ENCODE measurements around the gene YDJC.
"Not testable (repeated sequence)": the region's sequence is repeated elsewhere in the genome, so short reads cannot be mapped to it uniquely, and the experiment has no call there.

The YDJC gene

DNA sequence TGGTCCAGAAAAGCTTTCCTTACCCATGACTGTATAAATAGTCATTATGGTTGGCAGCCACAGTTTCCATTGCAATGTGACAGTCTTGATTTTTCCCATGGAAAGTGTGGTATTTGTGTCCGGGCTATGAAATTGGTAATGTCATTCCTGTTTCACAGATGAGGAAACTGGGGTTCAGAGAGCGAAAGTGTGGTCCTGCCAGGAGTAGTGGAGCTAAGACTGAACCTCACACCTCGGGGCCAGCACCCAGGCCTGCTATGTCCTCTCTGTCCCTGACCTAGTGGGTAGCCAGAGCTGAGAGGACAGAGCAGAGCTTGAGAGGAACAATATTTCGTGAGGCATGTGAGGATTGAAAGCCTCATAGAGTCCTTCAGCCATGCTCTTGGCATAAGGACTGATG, 1.2 kb upstream of the YDJC start:
- DNase-seq: no peak

DNA sequence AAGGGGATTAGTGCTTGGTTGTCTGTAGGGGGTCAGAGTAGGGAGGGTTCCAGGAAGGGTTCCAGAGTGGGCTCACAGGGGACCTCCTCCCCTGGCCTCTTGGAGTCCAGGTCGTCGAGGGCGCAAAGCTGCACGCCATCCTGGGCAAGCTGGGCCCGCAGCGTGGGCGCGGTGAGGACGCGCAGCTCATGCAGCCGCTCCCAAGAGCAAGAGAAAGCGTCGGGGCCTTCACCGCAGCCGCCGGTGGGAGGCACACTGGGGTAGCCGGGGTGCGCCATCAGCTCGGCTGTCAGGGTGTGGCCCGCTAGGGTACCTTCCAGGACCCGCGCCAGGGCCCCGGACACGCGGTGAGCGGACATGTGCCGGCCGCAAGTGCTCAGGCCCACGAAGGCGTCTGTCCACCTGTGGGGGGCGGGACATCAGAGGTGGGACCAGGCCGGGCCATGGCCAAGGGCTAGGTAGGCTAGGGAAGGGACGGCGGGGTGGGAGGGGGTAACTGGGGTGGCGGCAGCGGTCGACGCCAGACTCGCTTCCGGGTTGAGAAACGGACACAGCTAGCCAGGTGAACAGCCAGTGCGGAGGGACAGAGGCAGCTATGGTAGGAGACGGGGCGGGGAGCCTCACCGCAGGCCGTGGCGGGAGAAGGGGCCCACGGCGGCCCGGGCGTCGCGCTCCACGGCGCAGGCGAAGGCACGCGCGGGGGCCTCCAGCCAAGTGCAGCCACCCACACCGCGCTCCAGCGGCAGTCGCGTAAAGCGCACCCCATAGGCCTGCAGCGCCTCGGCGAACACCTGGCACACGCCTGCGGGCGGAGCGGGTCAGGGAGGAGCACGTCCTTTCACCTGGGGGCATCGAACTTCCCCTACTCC, 1.2 kb downstream of the YDJC start:
- no peak for DNase-seq

GRCh38 chr22:21626735-21627469, 2.9 kb downstream of the YDJC start:
- no peak for DNase-seq

GRCh38 chr22:21626073-21626734, 3.6 kb downstream of the YDJC start:
- DNase-seq: no peak

DNA sequence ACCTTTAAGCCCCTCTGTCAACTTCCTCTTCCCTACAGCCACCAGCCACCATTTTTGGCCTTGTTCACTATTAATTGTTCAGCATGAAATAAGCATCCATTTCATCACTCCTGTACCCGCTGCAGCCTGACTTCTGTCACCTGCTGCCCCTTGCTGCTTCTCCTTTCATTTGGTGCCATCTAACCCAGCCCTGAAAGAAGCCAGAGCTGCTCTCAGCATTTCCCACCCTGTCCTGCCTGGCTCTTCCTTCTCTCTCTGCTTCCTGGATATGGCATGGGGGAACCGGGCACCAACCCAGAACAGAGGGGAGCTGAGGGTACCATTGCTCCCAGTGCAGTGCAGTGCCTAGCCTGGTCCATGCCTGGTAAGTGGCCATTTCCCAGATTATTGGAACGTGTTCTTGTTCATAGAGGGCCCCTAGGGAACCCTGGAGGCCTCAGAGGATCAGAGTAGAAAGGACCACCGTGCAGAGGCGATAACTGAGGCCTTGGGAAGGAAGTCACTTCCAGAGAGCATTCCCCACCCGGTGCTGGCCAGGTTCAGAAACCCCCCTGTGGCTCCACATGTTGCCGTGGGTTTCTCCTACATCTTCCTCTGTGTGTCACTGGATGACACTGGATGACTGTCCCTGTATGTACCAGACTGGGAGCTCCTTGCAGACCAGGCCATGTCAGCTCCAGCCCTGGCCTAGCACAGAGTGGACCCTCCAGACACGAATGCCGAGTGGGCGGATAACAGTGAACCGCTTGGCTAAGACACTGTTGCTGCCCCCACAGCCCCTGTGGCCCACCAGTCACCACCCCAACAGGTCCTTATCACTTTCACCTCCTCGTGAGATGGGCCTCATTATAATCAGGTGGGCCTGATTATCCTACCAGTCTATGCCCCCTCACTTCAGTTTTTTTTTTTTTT, 4.7 kb downstream of the YDJC start:
- peak; percentile 35 for DNase-seq

- peak; percentile 74 for DNase-seq
Measured at GRCh38 chr22:21624120-21624879, 5.5 kb downstream of the YDJC start.

- DNase-seq: no peak
Measured at GRCh38 chr22:21623648-21623970, 6.2 kb downstream of the YDJC start.

DNA sequence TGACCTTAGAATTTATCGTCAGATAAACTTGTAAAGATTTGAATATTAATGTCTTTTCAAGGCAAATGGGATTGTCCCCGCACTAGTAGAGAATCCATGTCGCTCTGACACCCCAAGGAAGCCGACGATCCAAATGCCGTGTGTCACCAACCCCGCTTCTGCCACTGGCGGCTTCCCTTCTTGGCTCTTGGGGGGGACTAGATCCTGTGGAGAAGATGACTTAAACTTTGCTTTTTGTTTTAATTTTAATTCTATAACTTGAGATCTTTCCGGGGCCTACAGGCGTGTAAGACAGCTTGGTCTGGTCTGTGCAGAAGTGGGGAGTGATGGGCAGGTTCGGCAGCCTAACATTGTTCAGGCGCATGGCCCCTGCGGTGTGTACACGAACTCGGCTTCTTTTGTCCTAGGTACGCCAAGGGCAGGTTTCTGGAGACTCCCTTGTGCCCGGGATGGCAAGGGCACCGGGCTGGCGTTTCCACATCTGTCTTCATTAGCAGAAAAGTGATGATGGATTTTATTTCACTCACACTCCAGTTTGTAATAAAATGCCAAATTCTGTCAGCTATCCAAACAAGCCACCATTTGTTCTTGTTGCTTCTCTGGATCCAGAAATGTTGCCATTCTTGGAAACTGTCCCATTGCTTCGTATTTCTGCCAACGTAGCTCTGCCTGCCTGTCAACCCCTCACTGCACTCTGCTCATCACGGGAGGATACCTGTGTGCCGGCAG, 6.7 kb downstream of the YDJC start:
- DNase-seq: no peak

DNA sequence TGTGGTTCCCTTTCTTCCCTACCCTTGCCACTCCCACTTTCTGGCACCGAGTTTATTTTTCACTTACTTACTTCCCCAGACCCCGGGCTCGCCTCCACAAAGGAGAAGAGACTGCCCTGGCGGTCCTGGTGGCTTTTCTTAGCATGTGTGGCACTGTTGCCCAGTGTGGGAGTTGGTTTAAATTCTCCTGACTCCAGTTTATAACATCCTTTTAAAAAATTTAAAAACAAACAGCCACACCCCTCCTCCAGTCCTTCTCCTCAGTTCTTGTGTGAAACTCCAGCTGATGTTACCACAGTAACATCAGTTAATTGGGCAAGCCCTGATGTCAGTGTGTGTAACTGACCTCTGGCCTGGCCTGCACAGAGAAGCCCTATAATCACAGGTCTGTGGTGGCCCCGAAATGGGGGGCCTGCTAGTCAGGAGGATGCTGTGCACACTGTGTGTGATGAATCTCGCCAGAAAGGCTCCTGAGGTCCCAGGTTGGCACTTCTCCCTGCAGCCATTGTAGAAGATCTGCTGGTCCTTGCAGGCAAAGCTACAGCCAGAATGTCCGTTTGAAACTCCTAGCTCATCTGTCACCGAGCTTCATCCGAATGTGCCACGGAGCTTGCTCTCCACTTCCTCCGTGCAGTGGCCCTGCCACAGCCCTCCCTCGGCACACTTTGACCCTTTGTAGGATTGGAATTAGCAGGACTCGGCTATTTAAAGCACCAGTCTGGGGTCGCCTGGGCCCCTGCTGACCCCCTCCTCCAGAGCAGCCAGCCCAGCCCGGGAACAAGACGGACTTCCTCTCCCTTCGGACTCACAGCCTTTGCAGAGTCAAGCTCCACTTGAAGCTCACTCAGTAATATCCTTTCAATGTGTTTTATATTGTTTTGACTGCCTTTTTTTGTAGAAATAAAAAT, 7.6 kb downstream of the YDJC start:
- DNase-seq: no peak

GRCh38 chr22:21621025-21621424, 8.8 kb downstream of the YDJC start:
- no peak for DNase-seq

DNA sequence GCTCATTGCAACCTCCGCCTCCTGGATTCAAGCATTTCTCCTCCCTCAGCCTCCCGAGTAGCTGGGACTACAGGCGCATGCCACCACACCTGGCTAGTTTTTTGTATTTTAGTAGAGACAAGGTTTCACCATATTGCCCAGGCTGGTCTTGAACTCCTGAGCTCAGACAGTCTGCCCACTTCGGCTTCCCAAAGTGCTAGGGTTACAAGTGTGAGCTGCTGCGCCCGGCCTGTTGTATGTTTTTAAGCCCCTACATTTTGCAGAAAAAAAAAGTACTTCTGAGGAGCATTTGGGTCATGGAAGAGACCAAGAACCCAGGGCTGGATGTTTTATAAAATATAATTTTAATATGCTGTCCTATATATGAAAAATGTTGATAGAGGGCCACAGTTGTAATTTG, 12.5 kb downstream of the YDJC start:
- not testable (repeated sequence) for DNase-seq

DNA sequence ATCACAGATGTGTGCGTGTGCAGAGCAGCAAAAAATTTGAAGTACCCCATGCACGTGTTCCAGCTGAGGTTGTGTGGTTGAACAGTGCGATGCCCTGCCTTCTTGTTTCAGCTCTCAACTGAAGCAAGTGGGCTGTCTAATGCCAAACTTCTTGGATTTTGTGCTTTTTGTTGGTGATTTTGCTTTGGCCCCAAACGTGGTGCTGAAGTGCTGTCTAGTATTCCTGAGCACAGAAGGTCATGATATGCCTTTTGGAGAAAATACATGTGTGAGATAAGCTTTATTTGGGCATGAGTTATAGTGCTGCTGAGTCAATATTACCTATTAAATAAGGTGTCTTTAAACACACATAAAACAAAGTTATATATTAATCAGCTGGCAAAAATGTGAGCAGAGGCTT, 14.1 kb downstream of the YDJC start:
- no peak for DNase-seq

DNA sequence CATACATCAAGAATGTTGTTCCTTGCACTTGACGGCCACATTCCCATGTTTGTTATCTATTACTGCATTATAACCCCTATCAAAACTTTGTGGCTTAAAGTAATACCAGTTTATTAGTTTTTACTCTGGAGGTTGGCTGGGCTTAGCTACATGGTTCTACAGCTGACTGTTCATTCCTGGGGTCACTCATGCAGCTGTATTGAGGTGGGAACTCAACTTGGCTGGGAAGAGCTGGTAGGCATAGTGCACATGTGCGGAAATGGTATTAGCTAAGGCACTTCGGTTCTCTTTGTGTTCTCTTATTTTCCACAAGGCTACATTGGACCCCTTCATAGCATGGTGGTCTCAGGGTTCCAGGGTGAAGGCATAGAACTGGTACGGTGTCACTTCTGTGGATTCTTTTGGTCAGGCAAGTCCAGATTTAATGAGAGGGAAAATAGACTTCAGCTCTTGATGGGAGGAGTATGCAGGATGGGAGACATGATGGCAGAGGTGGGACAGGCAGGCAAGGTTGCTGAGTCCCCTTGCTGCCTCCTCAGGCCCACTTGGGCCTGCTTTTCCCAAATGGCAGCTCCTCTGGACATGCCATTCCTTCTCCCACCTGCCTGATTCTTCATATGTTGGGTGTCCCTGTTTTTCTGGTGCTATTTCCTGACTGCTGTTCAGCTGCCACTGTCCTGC, 16.1 kb downstream of the YDJC start:
- DNase-seq: no peak

DNA sequence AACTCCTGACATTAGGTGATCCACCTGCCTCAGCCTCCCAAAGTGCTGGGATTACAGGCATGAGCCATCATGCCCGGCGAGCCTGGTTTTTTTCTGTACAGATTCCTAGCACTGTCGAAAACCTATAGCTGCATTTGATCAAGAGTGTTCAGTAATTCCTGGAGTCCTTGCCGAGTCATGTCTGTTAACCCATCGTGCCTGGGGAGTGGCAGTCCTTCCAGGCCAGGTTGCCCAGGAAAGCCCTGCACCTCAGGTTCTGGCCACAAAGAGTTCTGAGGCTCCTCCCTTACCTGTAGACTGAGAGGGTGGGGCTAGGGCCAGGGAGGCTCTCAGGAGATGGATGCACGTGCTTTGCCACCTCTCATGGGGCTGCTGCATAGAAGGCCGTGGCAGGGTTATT, 17.0 kb downstream of the YDJC start:
- no peak for DNase-seq

GRCh38 chr22:21611210-21611977, 18.4 kb downstream of the YDJC start:
- no peak for DNase-seq

- not testable (repeated sequence) for DNase-seq
Measured at GRCh38 chr22:21609556-21610157, 20.2 kb downstream of the YDJC start.

DNA sequence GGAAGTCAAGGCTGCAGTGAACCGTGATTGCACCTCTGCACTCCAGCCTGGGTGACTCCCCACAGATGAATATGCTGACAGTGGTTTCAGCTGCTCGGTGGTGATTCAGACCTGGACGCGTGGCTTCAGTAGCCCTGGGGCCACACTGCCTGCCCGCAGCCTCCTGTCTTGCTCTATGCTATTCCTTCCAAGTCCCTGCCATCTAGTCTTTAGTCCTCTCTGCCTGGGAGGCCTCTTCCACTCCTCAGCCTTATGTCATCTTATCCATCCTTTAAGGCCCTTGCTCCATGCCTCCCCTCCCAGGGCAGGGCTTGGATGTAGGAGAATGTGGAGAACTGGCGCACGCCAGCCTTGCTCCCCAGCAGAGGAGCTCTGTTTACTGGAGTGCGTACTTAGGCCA, 23.0 kb downstream of the YDJC start:
- no peak for DNase-seq

- DNase-seq: no peak
Measured at GRCh38 chr22:21605887-21606564, 23.8 kb downstream of the YDJC start.
